ENCODE data around the gene DEFB131A. TPM values are rescaled to one million over a fixed set of nuclear protein-coding genes. Genes with fewer than 3 reads are reported as not detected.
"Not testable (repeated sequence)": the region's sequence is repeated elsewhere in the genome, so short reads cannot be mapped to it uniquely, and the experiment has no call there.

The DEFB131A gene
- total RNA-seq, 4 donors from 2014 or later = not detected

- H3K9me3 ChIP-seq; H3K36me3 ChIP-seq; H3K27me3 ChIP-seq; H3K4me3 ChIP-seq; ATAC-seq; DNase-seq; H3K27ac ChIP-seq; intact Hi-C loops (cut with DNase I; ENCODE audit: low total_unique reads); in situ Hi-C loops (cut with MboI; ENCODE audit: low sequenced_read_pairs in 4 of 4); H3K4me1 ChIP-seq: not testable (repeated sequence)
Measured at GRCh38 chr4:9494256-9495035, 50.2 kb downstream of the DEFB131A start.

- DNase-seq = peak in 1 of 2 donors; percentile 17
Measured at GRCh38 chr4:9495443-9495842, 51.2 kb downstream of the DEFB131A start.

GRCh38 chr4:9497575-9498467, 53.6 kb downstream of the DEFB131A start:
- DNase-seq; intact Hi-C loops (cut with DNase I; ENCODE audit: low total_unique reads); H3K27me3 ChIP-seq; H3K36me3 ChIP-seq; H3K9me3 ChIP-seq; H3K27ac ChIP-seq; in situ Hi-C loops (cut with MboI; ENCODE audit: low sequenced_read_pairs in 4 of 4); H3K4me1 ChIP-seq; H3K4me3 ChIP-seq; ATAC-seq: not testable (repeated sequence)

More at GRCh38 chr4:9495443-9495842, 51.2 kb downstream of the DEFB131A start:
- H3K4me3 ChIP-seq; in situ Hi-C loops (cut with MboI; ENCODE audit: low sequenced_read_pairs in 4 of 4); H3K9me3 ChIP-seq; ATAC-seq; H3K27ac ChIP-seq; H3K27me3 ChIP-seq; H3K36me3 ChIP-seq; H3K4me1 ChIP-seq; intact Hi-C loops (cut with DNase I; ENCODE audit: low total_unique reads): not testable (repeated sequence)

- H3K27ac ChIP-seq; ATAC-seq; intact Hi-C loops (cut with DNase I; ENCODE audit: low total_unique reads); DNase-seq; H3K27me3 ChIP-seq; H3K9me3 ChIP-seq; H3K4me3 ChIP-seq; in situ Hi-C loops (cut with MboI; ENCODE audit: low sequenced_read_pairs in 4 of 4); H3K4me1 ChIP-seq; H3K36me3 ChIP-seq: not testable (repeated sequence)
Measured at GRCh38 chr4:9498468-9499040, 54.3 kb downstream of the DEFB131A start.

GRCh38 chr4:9499974-9500487, 55.8 kb downstream of the DEFB131A start:
- intact Hi-C loops (cut with DNase I; ENCODE audit: low total_unique reads); H3K36me3 ChIP-seq; H3K27me3 ChIP-seq; H3K4me1 ChIP-seq; H3K9me3 ChIP-seq; ATAC-seq; H3K4me3 ChIP-seq; H3K27ac ChIP-seq; DNase-seq; in situ Hi-C loops (cut with MboI; ENCODE audit: low sequenced_read_pairs in 4 of 4): not testable (repeated sequence)

Other genes starting within 250 kb of the DEFB131A start
- gene USP17L10, start 233.8 kb upstream of the DEFB131A start, total RNA-seq = not detected
- gene USP17L11, start 229.0 kb upstream of the DEFB131A start, total RNA-seq = not detected
- gene USP17L12, start 224.3 kb upstream of the DEFB131A start, total RNA-seq = not detected
- gene USP17L13, start 219.5 kb upstream of the DEFB131A start, total RNA-seq = not detected
- not detected for gene USP17L15, start 210.0 kb upstream of the DEFB131A start, total RNA-seq
- gene USP17L17, start 200.5 kb upstream of the DEFB131A start, total RNA-seq = not detected
- gene USP17L18, start 195.8 kb upstream of the DEFB131A start, total RNA-seq = not detected
- gene USP17L19, start 191.0 kb upstream of the DEFB131A start, total RNA-seq = not detected
- not detected for gene USP17L20, start 186.3 kb upstream of the DEFB131A start, total RNA-seq
- gene USP17L21, start 181.5 kb upstream of the DEFB131A start, total RNA-seq = not detected
- not detected for gene USP17L22, start 176.8 kb upstream of the DEFB131A start, total RNA-seq
- gene USP17L24, start 119.2 kb upstream of the DEFB131A start, total RNA-seq = not detected
- gene USP17L25, start 114.5 kb upstream of the DEFB131A start, total RNA-seq = not detected
- not detected for gene USP17L26, start 109.8 kb upstream of the DEFB131A start, total RNA-seq
- not detected for gene USP17L5, start 105.0 kb upstream of the DEFB131A start, total RNA-seq
- not detected for gene USP17L27, start 100.3 kb upstream of the DEFB131A start, total RNA-seq
- not detected for gene USP17L28, start 95.5 kb upstream of the DEFB131A start, total RNA-seq
- gene USP17L29, start 90.8 kb upstream of the DEFB131A start, total RNA-seq = not detected
- gene USP17L30, start 81.3 kb upstream of the DEFB131A start, total RNA-seq = not detected